ENCODE results near the gene LPAR5. TPM values are rescaled to one million over a fixed set of nuclear protein-coding genes. Genes with fewer than 3 reads are reported as not detected.
"Not testable (repeated sequence)": the region's sequence is repeated elsewhere in the genome, so short reads cannot be mapped to it uniquely, and the experiment has no call there.

Gene LPAR5
- total RNA-seq, 8 experiments from 2014 or later: 0.08 to 0.95 (median 0.19) TPM

DNA sequence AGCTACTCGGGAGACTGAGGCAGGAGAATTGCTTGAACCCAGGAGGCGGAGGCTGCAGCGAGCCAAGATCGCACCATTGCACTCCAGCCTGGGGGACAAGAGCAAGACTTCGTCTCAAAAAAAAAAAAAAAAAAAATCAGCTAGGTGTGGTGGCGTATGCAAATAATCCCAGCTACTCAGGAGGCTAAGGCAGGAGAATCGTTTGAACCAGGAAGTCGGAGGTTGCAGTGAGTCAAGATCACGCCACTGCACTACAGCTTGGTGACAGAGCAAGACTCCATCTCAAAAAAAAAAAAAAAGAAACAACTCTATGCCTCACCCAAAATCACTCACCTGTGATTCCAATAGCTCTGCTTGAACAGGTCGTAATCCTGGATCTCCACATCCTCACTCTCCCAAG is 40.1 kb downstream of the LPAR5 start:
- ATAC-seq (replicated peaks in 6 of 8); H3K27ac ChIP-seq; H3K4me1 ChIP-seq (replicated peaks in 1 of 2); in situ Hi-C loops (cut with MboI; ENCODE audit: low pct_unique_long_range_greater_than_20kb in 2 of 9, low sequenced_read_pairs in 9 of 9, unreplicated experiment in 9 of 9); H3K4me3 ChIP-seq: not testable (repeated sequence)
- 80 to 100% (median 92%) methylated on average over 2 to 8 of the region's 10 CpGs for WGBS, 10 experiments

DNA sequence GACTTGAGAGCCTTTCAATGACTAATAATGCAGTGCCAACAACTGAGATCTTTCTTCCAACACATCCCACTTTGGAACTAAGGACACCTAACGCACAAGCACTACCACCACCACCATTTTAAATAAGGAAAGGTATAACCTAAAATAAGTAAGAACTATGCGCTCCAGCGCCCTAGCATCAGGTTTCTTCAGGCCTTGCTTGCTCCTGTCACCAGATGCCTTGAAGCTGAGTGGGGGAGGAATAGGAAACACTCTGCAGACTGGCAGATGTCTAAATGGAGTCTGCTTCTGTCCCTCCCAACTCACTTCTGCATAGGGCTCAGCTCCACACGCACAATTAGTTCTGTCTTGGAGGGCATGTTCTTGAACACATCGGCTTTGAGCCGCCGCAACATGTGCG is 43.7 kb downstream of the LPAR5 start:
- 75 to 100% (median 100%) methylated on average over 1 to 8 of the region's 8 CpGs; no CpG with 5 or more reads in 1 of the 10 experiments for WGBS, 10 experiments
- Histone ChIP-seq H3K4me3 (no peak overlapping the region), H3K4me1 (replicated peaks in 1 of 2) (no peaks in the 10 kb centered on the region), H3K27ac (no peak overlapping the region)
- no peak for ATAC-seq (replicated peaks in 6 of 8)
- in situ Hi-C loops (cut with MboI; ENCODE audit: low pct_unique_long_range_greater_than_20kb in 2 of 9, low sequenced_read_pairs in 9 of 9, unreplicated experiment in 9 of 9): no loop called here

DNA sequence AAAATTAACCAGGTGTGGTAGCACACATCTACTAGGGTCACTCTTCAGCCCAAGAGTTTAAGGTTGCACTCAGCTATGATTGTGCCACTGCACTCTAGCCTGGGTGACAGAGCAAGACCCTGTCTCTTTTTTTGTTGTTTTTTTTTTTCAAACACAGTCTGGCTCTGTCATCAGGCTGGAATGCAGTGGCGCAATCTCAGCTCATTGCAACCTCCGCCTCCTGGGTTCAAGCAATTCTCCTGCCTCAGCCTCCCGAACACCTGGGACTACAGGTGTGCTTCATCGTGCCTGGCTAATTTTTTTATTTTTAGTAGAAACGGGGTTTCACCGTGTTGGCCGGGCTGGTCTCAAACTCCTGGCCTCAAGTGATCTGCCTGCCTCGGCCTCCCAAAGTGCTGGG is 49.2 kb downstream of the LPAR5 start:
- ATAC-seq (replicated peaks in 6 of 8); H3K27ac ChIP-seq; H3K4me1 ChIP-seq (replicated peaks in 1 of 2); in situ Hi-C loops (cut with MboI; ENCODE audit: low pct_unique_long_range_greater_than_20kb in 2 of 9, low sequenced_read_pairs in 9 of 9, unreplicated experiment in 9 of 9); H3K4me3 ChIP-seq: not testable (repeated sequence)
- WGBS, 10 experiments: 89 to 100% (median 99%) methylated on average over 1 to 6 of the region's 8 CpGs; no CpG with 5 or more reads in 2 of the 10 experiments

DNA sequence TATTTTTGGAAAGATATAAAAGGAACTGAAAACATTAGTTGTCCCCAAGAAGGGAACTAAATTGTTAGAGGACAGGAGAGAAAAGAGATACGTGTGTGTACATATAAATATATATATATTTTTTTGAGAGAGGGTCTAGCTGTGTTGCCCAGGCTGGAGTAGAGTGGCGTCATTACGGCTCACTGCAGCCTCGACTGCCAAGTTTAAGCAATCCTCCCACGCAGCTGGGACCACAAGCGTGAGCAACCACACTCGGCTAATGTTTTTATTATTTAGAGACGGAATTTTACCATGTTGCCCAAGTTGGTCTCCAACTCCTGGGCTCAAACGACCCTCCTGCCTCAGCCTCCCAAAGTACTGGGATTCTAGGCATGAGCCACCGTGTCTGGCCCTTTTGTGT is 51.5 kb downstream of the LPAR5 start:
- no peak overlapping the region for H3K4me3 ChIP-seq
- WGBS, 10 experiments: 20 to 100% (median 94%) methylated on average over 1 to 10 of the region's 10 CpGs
- H3K4me1 ChIP-seq (replicated peaks in 1 of 2): no peaks in the 10 kb centered on the region
- H3K27ac ChIP-seq: no peak overlapping the region
- in situ Hi-C loops (cut with MboI; ENCODE audit: low pct_unique_long_range_greater_than_20kb in 2 of 9, low sequenced_read_pairs in 9 of 9, unreplicated experiment in 9 of 9): no loop called here
- ATAC-seq (replicated peaks in 6 of 8): no peak

DNA sequence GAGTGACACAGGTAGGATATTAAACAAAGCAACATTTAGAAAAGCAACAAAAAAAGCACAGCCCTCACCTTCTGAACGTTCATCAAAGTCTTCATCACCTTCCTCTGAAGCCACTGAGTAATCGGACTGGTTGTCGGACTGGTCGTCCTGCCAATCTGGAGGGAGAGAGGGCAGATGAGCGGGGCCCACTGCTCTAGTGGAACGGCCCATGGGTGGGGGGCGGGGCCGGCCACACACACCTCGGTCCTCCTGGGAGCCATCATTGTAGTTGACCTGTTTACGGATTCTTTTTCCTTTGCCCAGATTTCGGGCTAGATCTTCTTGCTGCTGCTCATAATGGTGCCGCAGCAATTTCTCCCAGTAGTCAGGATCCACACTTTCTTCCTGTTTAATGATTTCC is 52.8 kb downstream of the LPAR5 start:
- 75 to 100% (median 89%) methylated on average over 1 to 9 of the region's 12 CpGs; no CpG with 5 or more reads in 4 of the 10 experiments for WGBS, 10 experiments
- Histone ChIP-seq H3K4me3 (no peak overlapping the region), H3K4me1 (replicated peaks in 1 of 2) (no peaks in the 10 kb centered on the region), H3K27ac (no peak overlapping the region)
- ATAC-seq (replicated peaks in 6 of 8): no peak
- in situ Hi-C loops (cut with MboI; ENCODE audit: low pct_unique_long_range_greater_than_20kb in 2 of 9, low sequenced_read_pairs in 9 of 9, unreplicated experiment in 9 of 9): no loop called here

DNA sequence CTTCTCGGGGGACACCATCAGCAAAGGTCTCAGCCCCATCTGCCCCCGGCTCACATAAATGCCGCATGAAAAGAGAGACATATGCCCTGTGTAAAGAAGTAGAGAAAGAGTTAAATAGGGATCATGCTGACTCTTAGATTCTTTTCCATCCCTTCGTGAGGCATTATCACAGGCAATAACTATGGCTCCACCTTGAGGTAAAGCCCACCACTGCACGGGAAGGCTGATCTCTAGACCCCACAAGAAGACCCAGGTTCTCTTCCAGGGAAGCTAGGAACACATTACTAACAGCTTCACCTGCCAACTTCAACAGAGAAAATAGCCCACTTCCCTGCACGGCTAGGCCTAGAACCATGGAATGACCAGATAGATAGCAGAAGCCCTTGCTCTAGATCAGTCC is 53.6 kb downstream of the LPAR5 start:
- ATAC-seq (replicated peaks in 6 of 8): peak in 1 of 8 experiments; percentile 31
- H3K27ac ChIP-seq: no peak overlapping the region
- in situ Hi-C loops (cut with MboI; ENCODE audit: low pct_unique_long_range_greater_than_20kb in 2 of 9, low sequenced_read_pairs in 9 of 9, unreplicated experiment in 9 of 9): no loop called here
- no peaks in the 10 kb centered on the region for H3K4me1 ChIP-seq (replicated peaks in 1 of 2)
- H3K4me3 ChIP-seq: no peak overlapping the region
- 71 to 85% (median 84%) methylated on average over 2 to 4 of the region's 6 CpGs; no CpG with 5 or more reads in 6 of the 10 experiments for WGBS, 10 experiments

DNA sequence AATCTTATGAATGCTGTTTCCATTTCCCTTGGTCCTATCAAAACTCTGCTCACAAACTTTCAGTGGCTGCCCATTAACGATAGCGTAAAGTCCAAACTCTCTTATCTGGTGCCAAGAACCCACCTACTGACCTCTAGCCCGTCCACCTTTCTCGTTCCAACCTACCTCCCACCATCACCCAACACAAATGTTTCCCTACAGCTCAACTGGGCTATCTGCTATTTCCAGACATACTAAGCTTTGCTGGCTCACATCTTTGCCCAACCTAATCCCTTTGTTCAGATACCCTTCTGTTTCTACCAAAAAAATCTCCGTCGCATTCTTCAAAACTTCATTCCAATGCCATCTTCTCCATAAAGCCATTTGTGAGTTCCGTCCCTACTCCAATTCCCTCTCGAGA is 60.1 kb downstream of the LPAR5 start:
- WGBS, 10 experiments: 93 to 100% (median 98%) methylated on average over 2 to 8 of the region's 8 CpGs
- ATAC-seq (replicated peaks in 6 of 8): no peak
- Histone ChIP-seq H3K4me1 (replicated peaks in 1 of 2) (no peaks in the 10 kb centered on the region), H3K27ac (no peak overlapping the region), H3K4me3 (no peak overlapping the region)
- in situ Hi-C loops (cut with MboI; ENCODE audit: low pct_unique_long_range_greater_than_20kb in 2 of 9, low sequenced_read_pairs in 9 of 9, unreplicated experiment in 9 of 9): no loop called here

DNA sequence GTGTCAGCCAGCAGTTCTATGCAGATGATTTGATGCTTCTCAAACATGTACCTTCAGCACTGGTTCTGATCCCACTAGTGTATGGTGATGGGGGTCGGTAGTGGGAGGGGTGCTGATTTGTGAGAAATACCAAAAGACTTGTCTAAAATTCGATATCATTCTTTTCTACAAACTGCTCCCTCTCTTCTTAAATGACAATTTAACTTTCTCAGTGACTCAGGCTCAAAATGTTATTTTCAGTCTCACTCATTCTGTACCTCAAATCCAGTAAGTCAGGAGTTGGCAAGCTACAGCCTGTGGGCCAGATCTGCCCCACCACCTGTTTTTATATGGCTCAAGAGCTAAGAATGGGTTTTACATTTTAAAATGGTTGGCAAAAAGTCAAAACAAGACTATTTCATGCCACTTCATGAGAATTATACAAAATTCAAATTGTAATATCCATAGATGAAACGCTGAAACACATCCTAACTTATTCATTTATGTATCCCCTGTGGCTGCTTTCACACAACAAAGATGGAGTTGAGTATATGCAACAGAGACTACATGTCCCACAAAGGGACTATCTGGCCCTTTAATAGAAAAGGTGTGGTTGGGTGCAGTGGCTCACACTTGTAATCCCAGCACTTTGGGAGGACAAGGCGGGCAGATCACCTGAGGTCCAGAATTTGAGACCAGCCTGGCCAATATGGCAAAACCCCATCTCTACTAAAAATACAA is 61.0 kb downstream of the LPAR5 start:
- no peaks in the 10 kb centered on the region for H3K4me1 ChIP-seq (replicated peaks in 1 of 2)
- no peak overlapping the region for H3K4me3 ChIP-seq
- 0 to 100% (median 85%) methylated on average over 1 to 4 of the region's 4 CpGs for WGBS, 10 experiments
- in situ Hi-C loops (cut with MboI; ENCODE audit: low pct_unique_long_range_greater_than_20kb in 2 of 9, low sequenced_read_pairs in 9 of 9, unreplicated experiment in 9 of 9): loop anchor here in 1 of 9 experiments (25.0 kb wide), 1 partner anchor 88 kb away; the partner anchor contains the start of gene ING4
- peak in 1 of 8 experiments; percentile 56 for ATAC-seq (replicated peaks in 6 of 8)
- no peak overlapping the region for H3K27ac ChIP-seq

DNA sequence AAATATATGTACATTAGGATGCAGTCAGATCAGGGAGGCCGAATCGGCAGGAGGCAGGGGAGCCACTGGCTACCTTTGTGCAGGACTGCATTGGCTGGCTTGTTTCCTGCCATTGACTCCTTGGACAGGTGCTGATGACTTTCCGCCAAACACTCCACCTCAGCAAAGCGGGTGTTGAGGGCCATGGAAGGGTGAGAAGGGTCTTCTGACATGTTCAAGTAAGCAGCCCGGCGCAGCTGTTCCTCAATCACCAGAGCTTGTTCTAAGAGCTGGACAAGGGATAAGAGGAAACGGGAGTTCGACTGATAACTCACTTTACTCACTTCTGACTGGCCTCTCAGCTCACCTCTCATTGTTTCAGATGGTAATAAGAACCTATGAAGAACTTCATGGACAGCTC is 62.8 kb downstream of the LPAR5 start:
- WGBS, 10 experiments: 90 to 100% (median 96%) methylated on average over 1 to 7 of the region's 8 CpGs; no CpG with 5 or more reads in 2 of the 10 experiments
- no peak overlapping the region for H3K27ac ChIP-seq
- H3K4me1 ChIP-seq (replicated peaks in 1 of 2): peaks cover 3 to 6% of the 10 kb centered on the region in 2 donors
- in situ Hi-C loops (cut with MboI; ENCODE audit: low pct_unique_long_range_greater_than_20kb in 2 of 9, low sequenced_read_pairs in 9 of 9, unreplicated experiment in 9 of 9): loop anchor here in 1 of 9 experiments (25.0 kb wide), 1 partner anchor 89 kb away; the partner anchor contains the start of gene ING4
- H3K4me3 ChIP-seq: no peak overlapping the region
- ATAC-seq (replicated peaks in 6 of 8): no peak

DNA sequence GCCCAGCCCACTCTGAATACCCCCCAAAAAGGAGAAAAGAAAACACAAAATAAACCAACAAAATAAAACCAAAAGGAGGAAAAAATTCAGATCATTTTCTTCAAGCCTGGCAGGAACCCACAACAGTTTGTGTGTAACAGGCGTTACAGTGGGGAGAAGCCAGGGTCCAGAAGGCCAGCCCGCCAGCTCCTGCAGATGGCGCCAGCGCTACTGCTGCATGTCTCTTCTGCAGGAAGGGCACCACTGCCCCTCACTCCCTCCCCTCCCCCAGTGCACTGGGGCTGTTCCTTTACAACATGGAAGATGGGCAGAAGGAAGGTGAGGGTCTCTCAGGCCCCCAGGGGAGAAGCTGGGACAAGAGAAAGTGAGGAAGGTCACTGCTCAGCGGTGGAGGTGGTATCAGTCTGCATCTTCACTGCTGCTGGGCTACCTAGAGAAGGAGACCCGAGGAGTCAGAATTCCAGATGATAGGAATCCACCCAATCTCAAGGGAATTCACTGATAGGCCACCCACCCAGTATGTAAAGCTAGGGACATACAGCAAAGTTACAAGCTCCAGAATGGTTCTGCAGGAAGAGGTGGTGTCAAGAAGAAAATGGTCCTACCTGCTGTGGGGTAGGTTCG is 65.4 kb downstream of the LPAR5 start:
- Histone ChIP-seq H3K27ac (no peak overlapping the region), H3K4me3 (no peak overlapping the region), H3K4me1 (replicated peaks in 1 of 2) (peaks cover 10 to 12% of the 10 kb centered on the region in 2 donors)
- WGBS, 10 experiments: 45 to 93% (median 83%) methylated on average over 2 to 5 of the region's 7 CpGs; no CpG with 5 or more reads in 4 of the 10 experiments
- ATAC-seq (replicated peaks in 6 of 8): peak in 4 of 8 experiments; percentile 23 to 31 (median 26)
- in situ Hi-C loops (cut with MboI; ENCODE audit: low pct_unique_long_range_greater_than_20kb in 2 of 9, low sequenced_read_pairs in 9 of 9, unreplicated experiment in 9 of 9): loop anchor here in 1 of 9 experiments (25.0 kb wide), 1 partner anchor 92 kb away; the partner anchor contains the start of gene ING4

DNA sequence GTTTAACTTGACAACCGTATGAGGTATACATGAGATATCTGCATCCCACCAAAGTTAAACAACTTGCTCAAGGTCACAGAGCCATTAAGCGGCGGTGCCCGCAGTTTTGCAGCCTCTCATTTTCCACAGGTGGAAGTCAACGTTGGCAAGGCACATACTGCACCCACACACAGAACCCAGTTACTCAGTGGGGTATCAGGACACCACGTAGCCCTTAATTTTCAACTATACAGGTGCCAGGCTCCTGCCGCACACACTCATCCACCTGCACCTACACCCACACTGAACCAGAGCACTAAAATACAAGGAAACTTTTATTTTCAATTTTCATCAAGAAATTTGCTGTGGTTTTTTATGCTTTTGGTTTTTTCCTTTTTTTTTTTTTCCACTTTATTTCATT is 66.0 kb downstream of the LPAR5 start:
- peaks cover 10 to 12% of the 10 kb centered on the region in 2 donors for H3K4me1 ChIP-seq (replicated peaks in 1 of 2)
- in situ Hi-C loops (cut with MboI; ENCODE audit: low pct_unique_long_range_greater_than_20kb in 2 of 9, low sequenced_read_pairs in 9 of 9, unreplicated experiment in 9 of 9): loop anchor here in 1 of 9 experiments (25.0 kb wide), 1 partner anchor 93 kb away; the partner anchor contains the start of gene ING4
- no peak for ATAC-seq (replicated peaks in 6 of 8)
- 73 to 100% (median 93%) methylated on average over 2 to 7 of the region's 7 CpGs; no CpG with 5 or more reads in 2 of the 10 experiments for WGBS, 10 experiments
- H3K27ac ChIP-seq: no peak overlapping the region
- no peak overlapping the region for H3K4me3 ChIP-seq

DNA sequence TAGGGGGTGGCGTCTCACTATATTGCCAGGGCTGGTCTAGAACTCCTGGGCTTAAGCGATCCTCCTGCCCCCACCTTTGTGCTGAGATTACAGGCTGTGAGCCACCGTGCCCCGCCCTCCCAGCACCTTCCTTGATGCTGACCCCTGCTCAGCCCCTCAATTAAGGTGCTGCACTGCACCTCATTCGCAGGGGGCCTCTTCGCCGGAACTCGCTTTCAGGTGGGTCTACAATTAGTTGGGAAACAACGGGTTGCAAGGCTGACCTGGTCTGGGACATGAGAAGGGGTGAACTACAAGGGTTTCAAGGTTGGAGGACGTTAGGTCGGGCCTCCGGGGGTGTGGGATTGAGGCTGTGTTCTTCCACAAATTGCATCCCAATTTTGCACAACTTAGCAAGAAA is 66.4 kb downstream of the LPAR5 start:
- Histone ChIP-seq H3K27ac (no peak overlapping the region), H3K4me1 (replicated peaks in 1 of 2) (peaks cover 10 to 12% of the 10 kb centered on the region in 2 donors), H3K4me3 (no peak overlapping the region)
- 80 to 100% (median 92%) methylated on average over 1 to 9 of the region's 12 CpGs; no CpG with 5 or more reads in 5 of the 10 experiments for WGBS, 10 experiments
- in situ Hi-C loops (cut with MboI; ENCODE audit: low pct_unique_long_range_greater_than_20kb in 2 of 9, low sequenced_read_pairs in 9 of 9, unreplicated experiment in 9 of 9): loop anchor here in 1 of 9 experiments (25.0 kb wide), 1 partner anchor 93 kb away; the partner anchor contains the start of gene ING4
- ATAC-seq (replicated peaks in 6 of 8): no peak
